H1 (cell line): ENCODE results near the gene ATP2B3. TPM values are rescaled to one million over a fixed set of nuclear protein-coding genes. Genes with fewer than 3 reads are reported as not detected.

Source experiments
- CTCF ChIA-PET: fragments of 300-600 bp; sonication (Branson Sonifier 250); formaldehyde crosslinking; loops from one replicate; lab custom pipeline; 2021; ENCODE audit not compliant: partially characterized antibody; lab: Charles Lee
- POLR2A ChIA-PET: fragments of 300-600 bp; sonication (Branson Sonifier 250); formaldehyde crosslinking; loops from one replicate; lab custom pipeline; 2021; ENCODE audit warnings: inconsistent platforms; ENCODE audit not compliant: partially characterized antibody; lab: Charles Lee
- DNase-seq, 2 experiments: peaks; one replicate each; pipeline versions ENCODE4 v3.0.0 to v3.0.0-alpha.2; 2010 to 2022; ENCODE audit warnings: low spot score in 2 of 2, low read depth in 1 of 2, mixed read lengths in 1 of 2
- FAIRE-seq: peaks from 2 replicates; lab custom pipeline; 2011; peaks lifted over from hg19 to GRCh38; lab: Jason Lieb, UNC
- H2AFZ ChIP-seq: 2 replicates; pipeline ENCODE4 v1.8.1; 2012; ENCODE audit warnings: low read length, inconsistent platforms
- H2AK5ac ChIP-seq: 2 replicates; pipeline ENCODE4 v1.6.1; 2013; ENCODE audit warnings: low read depth, low read length
- H2BK120ac ChIP-seq: replicated peaks from 2 replicates; pipeline ENCODE3; 2013; ENCODE audit warnings: low read depth, low read length, inconsistent platforms
- H2BK12ac ChIP-seq: 2 replicates; pipeline ENCODE4 v1.6.1; 2013; ENCODE audit warnings: low read depth, low read length
- H2BK15ac ChIP-seq: 2 replicates; pipeline ENCODE4 v1.6.1; 2013; ENCODE audit warnings: low read length
- H2BK20ac ChIP-seq: 2 replicates; pipeline ENCODE4 v1.6.1; 2013; ENCODE audit warnings: low read length
- H2BK5ac ChIP-seq: 2 replicates; pipeline ENCODE4 v1.6.1; 2013; ENCODE audit warnings: low read depth, low read length
- H3K14ac ChIP-seq: 2 replicates; pipeline ENCODE4 v1.6.1; 2013; ENCODE audit warnings: inconsistent platforms; ENCODE audit not compliant: insufficient read length
- H3K18ac ChIP-seq: 2 replicates; pipeline ENCODE4 v1.6.1; 2013; ENCODE audit warnings: low read length; ENCODE audit errors: extremely low read depth
- H3K23ac ChIP-seq: 2 replicates; pipeline ENCODE4 v1.6.1; 2013; ENCODE audit warnings: inconsistent platforms; ENCODE audit not compliant: insufficient read length
- H3K23me2 ChIP-seq: 2 replicates; pipeline ENCODE4 v1.6.1; 2013; ENCODE audit warnings: low read depth, low read length
- H3K27ac ChIP-seq: 2 replicates; pipeline ENCODE4 v1.6.1; 2011; ENCODE audit warnings: low read depth, low read length, inconsistent platforms
- H3K27me3 ChIP-seq, 4 experiments: replicated peaks in 1 of 4; 1 replicate in 1 of 4; 2 replicates in 3 of 4; pipeline versions ENCODE4 v1.6.1 to v1.8.1; 2011 to 2013; ENCODE audit warnings: low read length in 3 of 4, mild to moderate bottlenecking in 3 of 4, inconsistent platforms in 2 of 4, mixed read lengths in 2 of 4, moderate library complexity in 1 of 4; ENCODE audit not compliant: control insufficient read depth in 3 of 4, insufficient read depth in 3 of 4; ENCODE audit errors: extremely low read depth in 1 of 4
- H3K36me3 ChIP-seq, 4 experiments: 2 replicates each; pipeline versions ENCODE4 v1.6.1 to v1.8.1; 2011 to 2013; ENCODE audit warnings: mild to moderate bottlenecking in 4 of 4, low read length in 3 of 4, moderate library complexity in 2 of 4, control low read depth in 1 of 4, inconsistent platforms in 1 of 4; ENCODE audit not compliant: insufficient read depth in 4 of 4, control insufficient read depth in 2 of 4
- H3K4ac ChIP-seq: replicated peaks from 2 replicates; pipeline ENCODE3; 2013; ENCODE audit warnings: low read length, low read depth, mixed read lengths, inconsistent platforms; ENCODE audit not compliant: insufficient read length
- H3K4me1 ChIP-seq, 4 experiments: replicated peaks in 1 of 4; 1 replicate in 1 of 4; 2 replicates in 3 of 4; pipeline versions ENCODE4 v1.6.1 to v1.8.1; 2011 to 2013; ENCODE audit warnings: low read length in 3 of 4, inconsistent platforms in 2 of 4, mixed read lengths in 1 of 4; ENCODE audit not compliant: insufficient read depth in 4 of 4, control insufficient read depth in 3 of 4
- H3K4me2 ChIP-seq, 2 experiments: 2 replicates each; pipeline versions ENCODE4 v1.6.1 to v1.8.1; 2011 to 2013; ENCODE audit warnings: low read depth in 2 of 2, low read length in 2 of 2, control low read depth in 1 of 2, inconsistent platforms in 1 of 2, mild to moderate bottlenecking in 1 of 2; ENCODE audit not compliant: insufficient read depth in 1 of 2
- H3K4me3 ChIP-seq, 4 experiments: fragments of 200-600, 300-600 bp in 1 of 4; sonication (generic), shearing (Covaris generic), sonication (Bioruptor Twin) in 1 of 4; 2 replicates each; pipeline versions ENCODE4 v1.5.1 to v1.8.1; 2011 to 2016; ENCODE audit warnings: low read length in 4 of 4, low read depth in 3 of 4, control low read depth in 2 of 4, inconsistent platforms in 2 of 4, mild to moderate bottlenecking in 2 of 4, mixed read lengths in 1 of 4, moderate library complexity in 1 of 4; ENCODE audit not compliant: insufficient read depth in 2 of 4; ENCODE audit errors: extremely low read depth in 1 of 4
- H3K56ac ChIP-seq: replicated peaks from 2 replicates; pipeline ENCODE3; 2013; ENCODE audit warnings: low read depth, mild to moderate bottlenecking, mixed read lengths, low read length, inconsistent platforms; ENCODE audit not compliant: insufficient read length
- H3K79me1 ChIP-seq: 2 replicates; pipeline ENCODE4 v1.6.1; 2013; ENCODE audit warnings: low read depth, low read length, control low read depth
- H3K79me2 ChIP-seq, 2 experiments: 2 replicates each; pipeline versions ENCODE4 v1.6.1 to v1.8.1; 2012 to 2013; ENCODE audit warnings: low read length in 2 of 2, mild to moderate bottlenecking in 2 of 2, inconsistent platforms in 1 of 2; ENCODE audit not compliant: insufficient read depth in 2 of 2, control insufficient read depth in 1 of 2
- H3K9ac ChIP-seq, 4 experiments: replicated peaks in 1 of 4; 1 replicate in 1 of 4; 2 replicates in 3 of 4; pipeline versions ENCODE4 v1.6.1 to v1.8.1; 2011 to 2013; ENCODE audit warnings: low read depth in 3 of 4, low read length in 3 of 4, control low read depth in 2 of 4, mild to moderate bottlenecking in 2 of 4, moderate library complexity in 2 of 4, inconsistent platforms in 1 of 4; ENCODE audit errors: extremely low read depth in 1 of 4
- H3K9me3 ChIP-seq, 2 experiments: 2 replicates each; pipeline versions ENCODE4 v1.6.1 to v1.8.1; 2012 to 2013; ENCODE audit warnings: mild to moderate bottlenecking in 2 of 2, moderate library complexity in 2 of 2, control low read depth in 1 of 2, inconsistent platforms in 1 of 2, low read depth in 1 of 2, low read length in 1 of 2, mixed read lengths in 1 of 2; ENCODE audit not compliant: insufficient read depth in 2 of 2
- H4K20me1 ChIP-seq, 2 experiments: replicated peaks in 1 of 2; 2 replicates each; pipeline versions ENCODE3 to v1.8.1; 2011 to 2013; ENCODE audit warnings: inconsistent platforms in 2 of 2, low read length in 2 of 2, mild to moderate bottlenecking in 1 of 2; ENCODE audit not compliant: insufficient read depth in 2 of 2, control insufficient read depth in 1 of 2
- H4K5ac ChIP-seq: 2 replicates; pipeline ENCODE4 v1.6.1; 2013; ENCODE audit warnings: low read length, low read depth, mixed read lengths, inconsistent platforms; ENCODE audit not compliant: insufficient read length
- H4K8ac ChIP-seq: 2 replicates; pipeline ENCODE4 v1.8.0; 2013; ENCODE audit warnings: mild to moderate bottlenecking, moderate library complexity, low read length, inconsistent platforms; ENCODE audit not compliant: insufficient read depth; ENCODE audit errors: extremely low read depth
- H4K91ac ChIP-seq: replicated peaks from 2 replicates; pipeline ENCODE3; 2013; ENCODE audit warnings: low read length, mixed read lengths, inconsistent platforms; ENCODE audit not compliant: insufficient read length
- FOSL1 ChIP-seq: IDR thresholded peaks from 2 replicates; pipeline ENCODE4 v1.6.1; 2011; ENCODE audit warnings: mild to moderate bottlenecking, low read depth, low read length, moderate library complexity; ENCODE audit not compliant: insufficient read depth
- POLR2A ChIP-seq, 2 experiments: IDR thresholded peaks; 1 replicate in 1 of 2; 2 replicates in 1 of 2; pipeline ENCODE4 v1.6.1; 2011; ENCODE audit warnings: low read depth in 2 of 2, low read length in 2 of 2, mild to moderate bottlenecking in 2 of 2; ENCODE audit errors: control extremely low read depth in 1 of 2
- SP4 ChIP-seq: IDR thresholded peaks from 2 replicates; pipeline ENCODE4 v1.6.1; 2012; ENCODE audit warnings: low read length, inconsistent platforms
- TAF7 ChIP-seq: optimal IDR thresholded peaks from 2 replicates; pipeline ENCODE3; 2011; ENCODE audit warnings: low read depth, mild to moderate bottlenecking, inconsistent platforms, low read length, moderate library complexity, borderline replicate concordance
- WGBS, 2 experiments: shearing (Covaris generic) in 1 of 2; methylation state at CpG; one replicate each; pipeline versions ENCODE4 v1.1.6 to v1.1.7; 2013 to 2015; ENCODE audit warnings: low lambda C conversion rate in 2 of 2, mixed read lengths in 2 of 2, inconsistent platforms in 1 of 2, low coverage in 1 of 2, missing lambda C conversion rate in 1 of 2; ENCODE audit not compliant: insufficient replicate concordance in 2 of 2, insufficient coverage in 1 of 2, insufficient read length in 1 of 2; ENCODE audit errors: extremely low coverage in 1 of 2, missing lambda C conversion rate in 1 of 2; 5-methylcytosine and 5-hydroxymethylcytosine counted together
- polyA plus RNA-seq, 7 experiments: library from polyadenylated mRNA; depleted of rRNA in 3 of 7; stranded (reverse) in 5 of 7; unstranded in 2 of 7; fragments of >200 nt in 5 of 7; fragments of 200-250 nt in 2 of 7; gene quantifications; 1 replicate in 5 of 7; 2 replicates in 1 of 7; 4 replicates in 1 of 7; pipeline versions ENCODE4 v1.2.1 to v1.2.3, GENCODE V29; 2011 to 2013; ENCODE audit warnings: missing spikeins in 2 of 7, mixed read lengths in 2 of 7
- total RNA-seq: library from RNA; stranded (reverse); fragmentation: NEBNext Ultra II Directional; extraction: Animal tissue kit (Norgen Biotek cat#: 25700); gene quantifications from 2 replicates; pipeline ENCODE4 v1.2.1, GENCODE V29; 2021
- TF ChIP-seq, protein P1 (sequence below), 3 experiments: IDR thresholded peaks; 1 replicate in 2 of 3; 2 replicates in 1 of 3; pipeline versions ENCODE4 v1.5.1 to v1.6.1; 2011; ENCODE audit warnings: low read length in 3 of 3, mild to moderate bottlenecking in 3 of 3, inconsistent platforms in 2 of 3, low read depth in 1 of 3, moderate library complexity in 1 of 3; ENCODE audit not compliant: insufficient read depth in 1 of 3; ENCODE audit errors: control extremely low read depth in 1 of 3

ATP2B3 gene
- total and polyA plus RNA-seq, 2 of the 8 experiments (the other 6 are each of a cell fraction or from before 2014, with no cell fraction given), result 0.14 to 0.19 TPM

GRCh38 chrX:153568451-153569011, 51.1 kb downstream of the ATP2B3 start:
- Histone ChIP-seq H3K4me3 (no peak overlapping the region), H2AFZ (no peak overlapping the region), H3K79me2 (no peaks in the 10 kb centered on the region), H4K20me1 (no peaks in the 10 kb centered on the region), H2BK5ac (no peak overlapping the region), H3K4ac (no peak overlapping the region), H4K5ac (no peak overlapping the region), H4K8ac (no peak overlapping the region), H2BK15ac (no peak overlapping the region), H3K27ac (no peak overlapping the region), H3K23me2 (no peaks in the 10 kb centered on the region), H3K36me3 (no peaks in the 10 kb centered on the region), H2BK12ac (no peak overlapping the region), H3K9me3 (no peaks in the 10 kb centered on the region), H3K4me2 (no peak overlapping the region), H2BK120ac (no peak overlapping the region), H2BK20ac (no peak overlapping the region), H3K14ac (no peak overlapping the region), H3K18ac (no peak overlapping the region), H3K27me3 (no peaks in the 10 kb centered on the region; a peak in 1 of 7 replicates), H3K79me1 (no peaks in the 10 kb centered on the region), H3K9ac (no peak overlapping the region), H3K4me1 (peaks cover 0 to 15% (median 5%) of the 10 kb centered on the region in 4 experiments; a peak in 5 of 7 replicates), H3K56ac (no peak overlapping the region), H3K23ac (no peak overlapping the region), H4K91ac (no peak overlapping the region), H2AK5ac (no peak overlapping the region)
- TF ChIP-seq TAF7, result no peak
- TF ChIP-seq SP4, result no peak
- TF ChIP-seq POLR2A (IDR thresholded peaks at IDR 0.05; ENCODE audit: control extremely low read depth in 1 of 2, low read depth in 2 of 2, low read length in 2 of 2), result no peak
- TF ChIP-seq FOSL1, result no peak
- TF ChIP-seq, protein P1, sequence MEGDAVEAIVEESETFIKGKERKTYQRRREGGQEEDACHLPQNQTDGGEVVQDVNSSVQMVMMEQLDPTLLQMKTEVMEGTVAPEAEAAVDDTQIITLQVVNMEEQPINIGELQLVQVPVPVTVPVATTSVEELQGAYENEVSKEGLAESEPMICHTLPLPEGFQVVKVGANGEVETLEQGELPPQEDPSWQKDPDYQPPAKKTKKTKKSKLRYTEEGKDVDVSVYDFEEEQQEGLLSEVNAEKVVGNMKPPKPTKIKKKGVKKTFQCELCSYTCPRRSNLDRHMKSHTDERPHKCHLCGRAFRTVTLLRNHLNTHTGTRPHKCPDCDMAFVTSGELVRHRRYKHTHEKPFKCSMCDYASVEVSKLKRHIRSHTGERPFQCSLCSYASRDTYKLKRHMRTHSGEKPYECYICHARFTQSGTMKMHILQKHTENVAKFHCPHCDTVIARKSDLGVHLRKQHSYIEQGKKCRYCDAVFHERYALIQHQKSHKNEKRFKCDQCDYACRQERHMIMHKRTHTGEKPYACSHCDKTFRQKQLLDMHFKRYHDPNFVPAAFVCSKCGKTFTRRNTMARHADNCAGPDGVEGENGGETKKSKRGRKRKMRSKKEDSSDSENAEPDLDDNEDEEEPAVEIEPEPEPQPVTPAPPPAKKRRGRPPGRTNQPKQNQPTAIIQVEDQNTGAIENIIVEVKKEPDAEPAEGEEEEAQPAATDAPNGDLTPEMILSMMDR (IDR thresholded peaks at IDR 0.05; ENCODE audit: control extremely low read depth in 1 of 3, insufficient read depth in 1 of 3, low read depth in 1 of 3, low read length in 3 of 3), result peak in 2 of 3 experiments; percentile 11 to 43; a peak in 1 of 4 replicates
- FAIRE-seq (peak; percentile 45), DNase-seq (no peak)
- POLR2A ChIA-PET, result interaction anchor here (0.6 to 1.0 kb wide), 3 partner anchors 9 to 127 kb away, joined by 3 read pairs; no protein-coding TSS in a partner anchor
- WGBS, 2 experiments, result 85% methylated on average over 7 of the region's 21 CpGs; no CpG with 5 or more reads in 1 of the 2 experiments
- CTCF ChIA-PET, result interaction anchor here (0.6 to 3.5 kb wide), 19 partner anchors 10 to 116 kb away, joined by 3 to 25 read pairs (median 4); no protein-coding TSS in a partner anchor
